ENCODE results near the gene CALD1.
"Not testable (repeated sequence)": the region's sequence is repeated elsewhere in the genome, so short reads cannot be mapped to it uniquely, and the experiment has no call there.

CALD1 gene

DNA sequence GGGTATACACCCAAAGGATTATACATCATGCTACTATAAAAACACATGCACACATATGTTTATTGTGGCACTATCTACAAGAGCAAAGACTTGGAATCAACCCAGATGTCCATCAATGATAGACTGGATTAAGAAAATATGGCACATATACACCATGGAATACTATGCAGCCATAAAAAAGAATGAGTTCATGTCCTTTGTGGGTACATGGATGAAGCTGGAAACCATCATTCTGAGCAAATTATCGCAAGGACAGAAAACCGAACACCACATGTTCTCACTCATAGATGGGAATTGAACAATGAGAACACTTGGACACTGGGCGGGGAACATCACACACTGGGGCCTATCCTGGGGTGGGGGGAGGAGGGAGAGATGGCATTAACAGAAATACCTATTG lies 202.2 kb downstream of the CALD1 start:
- H3K27ac Mint-ChIP-seq; H3K9me3 Mint-ChIP-seq; H3K4me1 Mint-ChIP-seq (ENCODE audit: low read depth); H3K4me3 Mint-ChIP-seq; H3K36me3 Mint-ChIP-seq (ENCODE audit: low read depth): not testable (repeated sequence)
- peaks cover 20% of the 10 kb centered on the region for H3K27me3 Mint-ChIP-seq (ENCODE audit: low read depth)

DNA sequence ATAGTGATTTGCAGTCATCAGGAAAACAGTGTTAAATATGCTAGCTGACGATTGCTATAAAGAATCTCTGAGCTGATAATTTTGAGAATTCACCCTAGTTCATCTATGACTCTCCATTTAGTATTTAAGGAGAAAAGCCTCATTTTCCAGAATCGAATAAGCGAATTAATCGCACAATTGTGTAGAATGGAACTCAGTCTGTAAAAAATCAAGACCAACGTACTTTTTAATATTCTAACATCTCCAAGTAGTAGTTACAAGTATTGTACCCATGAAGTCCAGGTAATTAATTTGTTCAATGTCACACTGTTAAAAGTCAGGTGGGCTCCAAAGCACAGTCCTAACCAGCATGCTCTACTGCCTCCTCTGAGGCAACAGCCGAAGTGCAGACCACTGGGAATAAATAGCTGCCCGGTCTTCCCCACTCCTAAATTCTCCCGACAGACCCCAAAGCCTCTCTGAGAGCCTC lies 206.5 kb downstream of the CALD1 start:
- Mint-ChIP-seq H3K4me1 (ENCODE audit: low read depth) (peaks cover 18% of the 10 kb centered on the region), H3K4me3 (peak overlapping the region; percentile 98), H3K9me3 (no peaks in the 10 kb centered on the region), H3K36me3 (ENCODE audit: low read depth) (peaks cover 6% of the 10 kb centered on the region), H3K27me3 (ENCODE audit: low read depth) (no peaks in the 10 kb centered on the region), H3K27ac (peak overlapping the region; percentile 97)

DNA sequence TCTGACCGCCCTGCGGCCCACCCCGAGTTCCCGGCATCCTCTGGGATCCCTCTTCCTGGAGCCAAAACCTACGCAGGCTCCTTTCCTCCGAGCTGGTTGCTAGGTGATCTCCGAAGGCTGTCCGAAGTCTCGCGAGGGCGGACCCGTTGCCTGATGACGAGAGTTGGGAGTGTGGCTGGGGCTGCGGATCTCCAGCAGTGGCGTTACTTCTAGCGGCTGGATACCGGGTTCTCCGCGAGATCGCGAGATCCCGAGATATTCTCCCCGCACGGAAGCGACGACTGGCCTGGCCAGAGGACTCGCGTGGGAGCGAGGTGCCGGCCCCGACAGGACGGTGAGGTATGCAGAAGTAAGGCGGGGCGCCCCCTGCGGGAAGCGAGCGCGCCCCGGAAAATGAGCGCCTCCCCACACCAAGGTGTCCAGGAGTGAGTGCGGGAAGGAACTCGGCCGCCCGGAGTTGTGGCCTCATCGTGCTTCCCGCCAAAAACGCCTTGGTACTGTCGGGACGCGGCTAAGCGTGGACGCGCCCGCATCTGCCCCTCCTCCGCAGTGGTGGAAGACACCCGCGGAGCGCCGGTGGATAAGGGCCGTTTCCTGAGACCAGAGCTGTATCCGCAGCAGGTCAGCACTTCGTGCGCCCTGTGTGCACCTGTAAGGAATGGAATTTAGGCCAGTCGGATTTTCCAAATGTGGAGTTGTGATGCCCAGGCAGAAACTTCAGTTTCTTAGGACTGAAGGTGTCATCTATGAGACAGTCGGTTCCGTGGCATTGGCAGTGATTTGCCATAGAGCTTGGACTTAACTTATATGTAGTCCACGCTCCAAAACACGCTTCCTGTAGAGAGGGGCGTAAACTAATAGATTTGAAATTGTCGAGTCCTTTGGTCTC lies 207.2 kb downstream of the CALD1 start, which contains the start of gene AGBL3:
Gene AGBL3 (plus strand): TSS at position 146 of the 889 bp plus-strand sequence. CDS start 1,426 bp downstream, outside the sequence.
- H3K9me3 Mint-ChIP-seq: no peaks in the 10 kb centered on the region

DNA sequence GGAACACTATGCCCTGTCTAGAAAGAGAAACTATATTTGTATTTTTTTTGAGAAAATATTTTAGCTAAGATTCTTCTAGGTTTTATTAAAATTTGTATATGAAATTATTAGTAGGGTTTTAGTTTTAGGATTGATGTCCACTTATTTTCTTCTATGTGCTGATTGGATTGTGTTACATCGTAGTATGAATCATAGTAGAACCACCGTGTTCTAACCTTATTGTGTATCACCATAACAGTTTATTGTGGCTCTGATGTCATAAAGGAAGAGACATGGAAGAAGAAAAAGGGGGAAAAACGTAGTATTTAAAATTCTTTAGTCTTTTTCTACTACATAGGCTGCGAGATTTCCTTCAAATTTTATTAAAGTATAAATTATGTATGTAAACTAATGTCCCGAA lies 208.7 kb downstream of the CALD1 start:
- no peak overlapping the region for H3K27ac Mint-ChIP-seq
- no peak overlapping the region for H3K4me3 Mint-ChIP-seq
- H3K27me3 Mint-ChIP-seq (ENCODE audit: low read depth): no peaks in the 10 kb centered on the region
- H3K9me3 Mint-ChIP-seq: no peaks in the 10 kb centered on the region
- peaks cover 10% of the 10 kb centered on the region for H3K36me3 Mint-ChIP-seq (ENCODE audit: low read depth)
- H3K4me1 Mint-ChIP-seq (ENCODE audit: low read depth): peaks cover 26% of the 10 kb centered on the region

More for the DNA sequence above, 207.2 kb downstream of the CALD1 start, which contains the start of gene AGBL3:
- peak within 1 kb of the TSS; percentile 97 for H3K27ac Mint-ChIP-seq
- H3K4me3 Mint-ChIP-seq: peak within 1 kb of the TSS; percentile 98
- no peaks in the 10 kb centered on the region for H3K27me3 Mint-ChIP-seq (ENCODE audit: low read depth)
- peaks cover 10% of the 10 kb centered on the region for H3K36me3 Mint-ChIP-seq (ENCODE audit: low read depth)
- H3K4me1 Mint-ChIP-seq (ENCODE audit: low read depth): peaks cover 19% of the 10 kb centered on the region

DNA sequence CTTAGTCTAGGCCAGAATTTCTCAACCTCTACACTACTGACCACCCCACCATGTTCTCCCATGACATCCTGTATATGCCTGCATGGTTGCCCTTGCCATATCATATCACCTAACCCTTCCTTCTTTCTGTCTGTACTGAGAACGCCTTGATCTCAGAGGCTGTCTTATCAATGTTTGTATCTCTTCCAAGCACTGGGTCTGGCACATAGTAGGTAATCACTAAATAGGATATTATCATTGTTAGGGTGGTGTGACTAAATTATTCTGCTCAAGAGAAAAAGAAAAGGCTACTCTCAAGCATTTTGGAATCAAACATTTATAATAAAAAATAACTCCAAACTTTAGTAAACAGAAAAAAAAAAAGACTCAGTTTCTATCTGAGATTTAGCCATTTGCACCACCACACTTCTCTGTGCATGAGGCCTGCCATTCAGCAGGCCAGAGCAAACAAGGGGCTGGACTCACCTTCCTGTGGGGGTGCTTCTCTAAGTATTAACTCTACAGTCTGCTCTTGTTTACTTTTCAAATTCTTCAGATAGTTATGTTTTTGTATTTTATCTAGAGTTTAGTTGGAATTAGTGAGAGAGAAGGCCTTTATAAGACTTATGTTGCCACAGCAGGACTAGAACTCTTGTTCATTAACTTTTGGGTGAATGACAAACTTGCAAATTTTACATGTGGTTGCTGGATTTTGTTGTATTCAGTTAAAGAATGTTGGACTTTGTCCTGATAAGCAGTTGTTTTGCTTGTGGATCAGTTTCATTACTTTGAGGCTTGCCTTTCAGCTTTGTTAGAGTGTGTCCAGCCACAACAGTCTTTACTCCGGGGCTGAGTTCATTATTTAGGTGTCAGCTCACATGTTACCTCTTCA lies 212.3 kb downstream of the CALD1 start:
- no peak overlapping the region for H3K27ac Mint-ChIP-seq
- no peaks in the 10 kb centered on the region for H3K9me3 Mint-ChIP-seq
- H3K27me3 Mint-ChIP-seq (ENCODE audit: low read depth): no peaks in the 10 kb centered on the region
- peaks cover 17% of the 10 kb centered on the region for H3K36me3 Mint-ChIP-seq (ENCODE audit: low read depth)
- H3K4me3 Mint-ChIP-seq: no peak overlapping the region
- H3K4me1 Mint-ChIP-seq (ENCODE audit: low read depth): peaks cover 24% of the 10 kb centered on the region

DNA sequence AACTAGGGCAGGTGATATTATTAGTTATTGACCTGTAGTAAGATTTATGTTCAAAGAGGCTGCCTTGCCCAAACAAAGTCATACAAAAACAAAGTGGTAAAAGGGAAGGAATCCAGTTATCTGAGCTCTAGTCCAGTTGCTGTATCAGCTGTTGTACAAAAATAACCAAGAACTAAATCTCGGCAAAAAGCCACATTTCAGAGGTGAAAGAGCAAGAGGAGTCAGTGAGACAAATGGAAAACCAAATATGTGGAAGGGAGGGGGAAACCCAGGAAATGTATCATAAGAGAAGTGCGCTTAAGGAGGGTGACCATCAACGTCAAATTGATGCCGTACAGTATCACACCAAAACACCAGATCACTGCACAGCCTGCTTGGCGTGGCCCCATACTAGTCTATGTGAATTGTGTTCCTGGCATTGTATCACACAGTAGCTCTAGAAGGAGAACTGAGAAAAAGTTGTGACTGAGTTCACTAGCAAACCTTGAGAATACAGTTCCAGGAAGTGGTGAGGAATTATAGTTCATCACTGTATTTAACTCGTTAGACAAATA lies 213.3 kb downstream of the CALD1 start:
- no peaks in the 10 kb centered on the region for H3K9me3 Mint-ChIP-seq
- no peaks in the 10 kb centered on the region for H3K27me3 Mint-ChIP-seq (ENCODE audit: low read depth)
- H3K36me3 Mint-ChIP-seq (ENCODE audit: low read depth): peaks cover 19% of the 10 kb centered on the region
- peaks cover 20% of the 10 kb centered on the region for H3K4me1 Mint-ChIP-seq (ENCODE audit: low read depth)
- H3K27ac Mint-ChIP-seq: peak overlapping the region; percentile 9
- H3K4me3 Mint-ChIP-seq: no peak overlapping the region

DNA sequence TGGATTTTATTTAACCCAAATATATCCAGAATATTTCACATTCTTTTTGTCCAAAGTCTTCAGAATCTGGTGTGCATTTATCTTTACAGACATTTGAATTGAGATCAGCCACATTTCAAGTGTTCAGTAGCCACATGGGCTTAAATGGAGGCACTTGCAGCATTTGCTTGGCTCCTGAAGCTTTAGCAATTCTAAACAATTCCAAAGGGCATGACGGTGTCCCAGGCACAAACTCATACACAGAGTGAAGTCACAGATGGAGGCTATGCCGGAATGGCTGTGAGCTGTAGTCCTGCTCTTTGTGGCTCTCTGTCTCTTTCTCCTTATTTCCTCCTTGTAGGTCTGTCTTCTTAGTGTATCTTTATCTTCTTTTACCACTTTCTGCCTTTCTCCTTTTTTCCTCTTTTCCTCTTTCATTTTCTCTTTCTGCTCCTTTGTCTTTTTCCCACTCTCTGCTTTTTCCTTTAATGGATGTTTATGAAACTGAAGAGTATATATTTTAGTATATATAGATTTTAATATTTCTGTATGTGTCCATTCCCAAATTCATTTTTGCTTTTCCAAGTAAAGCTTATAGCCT lies 214.5 kb downstream of the CALD1 start:
- Mint-ChIP-seq H3K27ac (no peak overlapping the region), H3K36me3 (ENCODE audit: low read depth) (peaks cover 17% of the 10 kb centered on the region), H3K4me3 (no peak overlapping the region), H3K27me3 (ENCODE audit: low read depth) (no peaks in the 10 kb centered on the region), H3K9me3 (no peaks in the 10 kb centered on the region), H3K4me1 (ENCODE audit: low read depth) (peaks cover 17% of the 10 kb centered on the region)

DNA sequence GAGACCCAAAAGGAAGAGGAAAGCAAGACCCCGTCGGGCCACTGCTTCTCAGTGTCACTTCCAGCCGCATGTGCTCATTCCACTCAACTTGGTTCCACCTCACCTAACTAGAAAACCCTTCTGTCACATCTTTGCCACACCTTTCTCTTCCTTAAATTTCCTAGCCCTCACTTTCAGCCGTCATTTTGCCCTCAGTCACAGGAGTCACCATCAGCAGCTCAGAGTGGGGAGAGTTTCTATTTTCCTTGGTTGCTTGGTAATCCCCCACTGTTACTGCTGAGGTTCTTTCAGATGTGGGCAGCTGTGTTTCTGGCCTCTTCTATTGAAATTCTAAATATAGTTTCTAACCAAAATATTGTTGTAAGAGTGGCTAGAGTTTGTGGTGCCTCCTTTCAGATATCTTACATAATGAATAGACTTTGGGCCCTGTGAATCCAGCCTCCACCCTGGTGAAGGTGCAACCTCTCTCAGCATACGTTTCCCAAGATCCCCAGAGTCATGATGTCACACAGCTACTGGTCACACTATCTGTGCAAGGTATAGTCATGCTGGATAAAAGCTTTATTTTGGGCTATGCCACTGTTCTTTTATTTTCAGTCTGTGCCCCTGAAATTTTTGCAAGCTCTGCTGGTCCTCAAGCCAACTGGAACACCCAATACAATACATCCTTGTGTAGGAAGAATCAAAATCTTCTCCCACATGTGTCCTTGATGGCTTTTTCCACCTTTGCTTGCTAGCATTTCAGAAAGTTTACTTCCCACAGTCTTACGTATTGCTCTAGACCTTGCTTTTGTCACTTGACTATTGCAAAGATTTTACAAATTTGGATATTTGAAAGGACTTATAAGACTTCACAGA lies 216.0 kb downstream of the CALD1 start:
- Mint-ChIP-seq H3K4me1 (ENCODE audit: low read depth) (peaks cover 13% of the 10 kb centered on the region), H3K27me3 (ENCODE audit: low read depth) (no peaks in the 10 kb centered on the region), H3K9me3 (no peaks in the 10 kb centered on the region), H3K36me3 (ENCODE audit: low read depth) (peaks cover 13% of the 10 kb centered on the region), H3K4me3 (no peak overlapping the region), H3K27ac (no peak overlapping the region)

DNA sequence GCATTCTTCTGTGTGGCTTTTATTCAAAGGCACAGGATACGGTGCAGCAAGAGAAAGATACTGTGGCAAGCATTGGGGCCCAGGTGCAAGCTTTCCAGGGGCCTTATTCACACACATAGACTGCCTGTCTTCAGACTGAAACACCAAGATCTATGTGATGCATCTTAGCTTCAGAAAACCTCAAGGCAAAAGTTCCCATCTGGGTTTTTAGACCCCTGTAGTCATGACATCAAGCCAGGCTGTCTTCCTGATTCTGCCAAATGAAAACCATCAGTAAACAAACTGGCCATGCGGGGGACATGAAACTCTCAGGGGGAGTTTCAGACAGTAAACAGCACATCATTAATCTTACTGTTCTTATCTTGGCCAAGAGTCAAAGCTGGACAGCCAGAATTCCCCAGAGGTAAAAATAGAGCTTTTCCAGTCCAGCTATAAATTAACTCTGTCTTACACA lies 216.7 kb downstream of the CALD1 start:
- Mint-ChIP-seq H3K9me3 (no peaks in the 10 kb centered on the region), H3K27ac (no peak overlapping the region), H3K4me3 (no peak overlapping the region), H3K27me3 (ENCODE audit: low read depth) (no peaks in the 10 kb centered on the region), H3K4me1 (ENCODE audit: low read depth) (peaks cover 13% of the 10 kb centered on the region), H3K36me3 (ENCODE audit: low read depth) (peaks cover 13% of the 10 kb centered on the region)

DNA sequence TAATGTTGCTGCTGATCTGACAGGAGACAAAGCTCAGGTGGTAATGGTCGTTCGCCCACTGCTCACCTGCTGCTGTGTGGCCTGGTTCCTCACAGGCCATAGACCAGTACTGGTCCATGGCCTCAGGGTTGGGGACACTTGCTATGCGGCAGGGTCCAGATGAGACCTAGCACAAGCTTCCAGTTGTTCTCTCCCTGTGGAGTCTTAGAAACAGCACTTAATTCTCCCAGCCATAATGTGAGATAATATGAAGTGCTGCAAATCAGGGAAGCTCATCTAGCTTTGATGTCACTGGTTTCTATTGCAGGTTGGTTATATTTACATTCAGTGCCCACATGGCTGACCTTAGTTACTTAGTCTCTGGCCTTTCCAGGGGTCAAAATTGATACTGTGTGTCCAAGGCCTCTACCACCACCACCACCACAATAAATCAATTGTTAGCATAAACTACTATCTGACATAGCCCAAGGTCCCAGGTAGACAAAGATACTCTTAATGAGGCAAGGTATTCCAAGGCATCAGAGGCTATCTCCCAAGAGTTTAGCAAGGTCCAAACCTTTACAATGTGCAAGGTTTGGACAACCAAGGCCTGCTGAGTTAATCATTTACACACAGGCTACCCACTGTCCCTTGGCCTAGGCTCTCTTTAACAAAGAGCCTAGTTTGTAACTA lies 217.9 kb downstream of the CALD1 start:
- no peaks in the 10 kb centered on the region for H3K27me3 Mint-ChIP-seq (ENCODE audit: low read depth)
- no peaks in the 10 kb centered on the region for H3K9me3 Mint-ChIP-seq
- H3K27ac Mint-ChIP-seq: no peak overlapping the region
- H3K4me1 Mint-ChIP-seq (ENCODE audit: low read depth): peaks cover 10% of the 10 kb centered on the region
- peaks cover 8% of the 10 kb centered on the region for H3K36me3 Mint-ChIP-seq (ENCODE audit: low read depth)
- H3K4me3 Mint-ChIP-seq: no peak overlapping the region

DNA sequence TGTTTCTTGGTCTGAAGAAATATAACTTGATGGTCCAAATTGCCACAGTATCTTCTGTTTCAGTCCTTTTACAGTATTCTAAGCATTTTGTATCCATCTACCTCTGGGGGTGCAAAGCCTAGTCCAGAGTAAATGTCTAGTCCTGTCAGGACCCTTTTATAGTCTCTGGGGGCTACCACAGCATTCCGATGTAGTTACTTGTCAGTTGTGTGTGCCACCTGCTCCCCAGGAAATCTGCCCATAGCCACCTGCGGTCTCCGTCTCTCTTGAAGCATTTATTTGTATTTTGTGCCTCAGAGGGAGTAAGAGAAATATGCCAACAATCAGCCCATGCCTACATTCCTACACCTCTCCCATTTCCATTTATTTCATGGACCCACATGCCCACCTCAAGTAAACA lies 219.7 kb downstream of the CALD1 start:
- Mint-ChIP-seq H3K4me1 (ENCODE audit: low read depth) (peaks cover 5% of the 10 kb centered on the region), H3K27ac (no peak overlapping the region), H3K4me3 (no peak overlapping the region), H3K36me3 (ENCODE audit: low read depth) (peaks cover 8% of the 10 kb centered on the region), H3K9me3 (no peaks in the 10 kb centered on the region), H3K27me3 (ENCODE audit: low read depth) (no peaks in the 10 kb centered on the region)

DNA sequence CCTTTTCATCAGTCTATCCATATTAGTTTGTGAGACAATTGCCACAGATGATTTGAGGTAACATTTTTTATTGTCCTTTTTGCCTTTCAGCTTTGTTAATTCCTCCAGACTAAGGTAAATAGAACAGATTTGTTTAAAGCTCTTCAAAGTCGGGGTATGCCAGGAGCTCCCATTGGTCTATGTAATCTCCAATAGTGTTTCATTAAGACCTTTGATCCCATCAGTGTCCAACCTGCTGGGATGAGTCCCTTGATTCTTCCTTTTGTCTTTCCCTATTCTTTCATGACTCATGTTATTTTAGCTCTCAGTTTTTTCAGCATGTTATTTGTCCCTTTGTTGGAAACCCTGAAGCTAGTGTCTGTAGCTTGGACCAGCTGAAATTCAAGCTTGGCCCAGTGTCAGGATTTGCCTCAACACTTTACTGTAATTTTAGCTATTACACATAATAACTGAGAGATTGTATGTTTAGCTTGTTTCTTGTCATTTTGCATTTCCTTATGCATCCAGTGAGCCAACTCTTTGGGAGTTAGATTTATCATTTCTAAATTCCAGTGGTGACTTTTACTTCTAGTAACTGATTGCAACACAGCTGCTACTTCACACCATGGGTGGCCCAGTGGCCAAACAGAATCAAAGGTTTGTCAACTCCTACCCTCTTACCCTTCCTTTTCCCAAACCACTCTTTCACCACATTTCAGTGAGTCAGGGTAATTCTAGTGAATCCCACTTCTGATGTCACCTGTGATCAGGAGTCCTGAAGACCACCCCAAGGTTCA lies 222.1 kb downstream of the CALD1 start:
- peaks cover 2% of the 10 kb centered on the region for H3K36me3 Mint-ChIP-seq (ENCODE audit: low read depth)
- H3K9me3 Mint-ChIP-seq: no peaks in the 10 kb centered on the region
- no peak overlapping the region for H3K4me3 Mint-ChIP-seq
- H3K27ac Mint-ChIP-seq: no peak overlapping the region
- no peaks in the 10 kb centered on the region for H3K27me3 Mint-ChIP-seq (ENCODE audit: low read depth)
- H3K4me1 Mint-ChIP-seq (ENCODE audit: low read depth): no peaks in the 10 kb centered on the region
